Cardiac fibroblast (primary cell): ENCODE results near the gene MAOA.
A peak's percentile ranks its signal among the peaks of the same experiment; 100 is the strongest.

Source experiments
- DNase-seq, 2 donors: peaks; one replicate each; pipeline versions ENCODE4 v3.0.0 to v3.0.0-alpha.2; 2010; ENCODE audit warnings: low read depth in 2 of 2
- H3K4me3 ChIP-seq, 2 donors: replicated peaks in 1 of 2; 1 replicate in 1 of 2; 2 replicates in 1 of 2; pipeline ENCODE4 v1.5.1; 2011; ENCODE audit warnings: low read depth in 2 of 2, low read length in 2 of 2, mild to moderate bottlenecking in 2 of 2, moderate library complexity in 1 of 2
- TF ChIP-seq, protein P1 (sequence below): IDR thresholded peaks from one replicate; pipeline ENCODE4 v1.5.1; 2011; ENCODE audit warnings: low read depth, mild to moderate bottlenecking, low read length, inconsistent platforms

MAOA gene

DNA sequence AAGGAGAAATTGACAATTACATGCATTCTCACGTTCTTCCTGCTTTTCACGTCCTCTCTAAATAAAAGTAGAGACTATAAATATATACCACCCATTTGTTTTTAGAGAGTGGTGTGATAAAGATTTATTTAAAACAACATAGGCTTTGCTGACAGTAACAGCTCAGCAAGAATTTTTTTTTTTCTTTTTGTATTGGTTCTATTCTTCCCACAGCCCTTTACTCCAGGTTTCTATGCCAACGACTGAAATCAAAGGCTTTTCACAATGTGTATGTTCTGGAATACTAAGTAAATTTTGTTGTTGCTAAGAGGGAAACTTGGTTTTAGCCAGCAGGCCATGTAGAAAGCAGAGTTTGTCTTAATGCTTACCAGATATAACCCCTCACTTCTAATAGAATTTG is 43.4 kb downstream of the MAOA start:
- no peak for DNase-seq
- no peak overlapping the region for H3K4me3 ChIP-seq
- TF ChIP-seq, protein P1, sequence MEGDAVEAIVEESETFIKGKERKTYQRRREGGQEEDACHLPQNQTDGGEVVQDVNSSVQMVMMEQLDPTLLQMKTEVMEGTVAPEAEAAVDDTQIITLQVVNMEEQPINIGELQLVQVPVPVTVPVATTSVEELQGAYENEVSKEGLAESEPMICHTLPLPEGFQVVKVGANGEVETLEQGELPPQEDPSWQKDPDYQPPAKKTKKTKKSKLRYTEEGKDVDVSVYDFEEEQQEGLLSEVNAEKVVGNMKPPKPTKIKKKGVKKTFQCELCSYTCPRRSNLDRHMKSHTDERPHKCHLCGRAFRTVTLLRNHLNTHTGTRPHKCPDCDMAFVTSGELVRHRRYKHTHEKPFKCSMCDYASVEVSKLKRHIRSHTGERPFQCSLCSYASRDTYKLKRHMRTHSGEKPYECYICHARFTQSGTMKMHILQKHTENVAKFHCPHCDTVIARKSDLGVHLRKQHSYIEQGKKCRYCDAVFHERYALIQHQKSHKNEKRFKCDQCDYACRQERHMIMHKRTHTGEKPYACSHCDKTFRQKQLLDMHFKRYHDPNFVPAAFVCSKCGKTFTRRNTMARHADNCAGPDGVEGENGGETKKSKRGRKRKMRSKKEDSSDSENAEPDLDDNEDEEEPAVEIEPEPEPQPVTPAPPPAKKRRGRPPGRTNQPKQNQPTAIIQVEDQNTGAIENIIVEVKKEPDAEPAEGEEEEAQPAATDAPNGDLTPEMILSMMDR = no peak

DNA sequence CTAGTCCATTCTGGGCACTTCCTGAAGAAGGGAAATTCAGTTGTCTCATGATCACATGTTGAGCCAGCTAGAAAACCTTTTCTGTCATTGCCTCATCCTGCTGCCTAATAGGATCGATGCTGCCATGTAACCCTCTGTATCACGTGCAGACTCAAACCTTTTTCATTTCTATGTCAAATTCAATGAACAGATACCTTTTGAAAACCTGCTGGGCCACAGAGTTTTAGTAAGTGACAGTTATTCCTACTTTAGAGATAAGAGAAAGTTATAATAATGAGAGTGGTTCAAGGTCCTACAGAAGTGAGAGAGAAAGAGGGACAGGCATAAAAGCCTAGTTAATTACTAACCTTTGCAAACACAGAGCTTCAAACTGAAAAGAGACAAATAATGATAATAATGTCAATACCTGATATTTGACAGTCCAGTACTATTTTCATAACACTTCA is 46.0 kb downstream of the MAOA start:
- no peak for DNase-seq
- H3K4me3 ChIP-seq = no peak overlapping the region
- TF ChIP-seq, protein P1 = no peak

DNA sequence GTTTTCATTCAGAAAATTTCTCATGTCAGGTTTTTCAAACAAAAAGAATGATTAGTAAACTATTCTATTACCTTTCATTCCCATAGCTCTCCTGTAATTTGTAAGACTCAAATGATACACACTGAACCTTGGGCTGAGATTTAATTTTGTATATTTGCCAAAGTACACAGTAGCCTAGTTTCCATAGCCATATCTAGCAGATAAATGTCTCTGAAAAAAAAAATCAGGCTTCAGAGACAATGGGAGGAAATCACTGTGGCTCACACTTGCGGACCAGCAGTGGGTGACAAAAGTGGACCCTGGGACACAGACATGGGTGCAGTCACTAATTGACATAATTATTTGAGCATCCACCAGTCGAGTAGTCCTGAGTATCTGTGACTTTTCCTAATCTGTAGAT is 46.6 kb downstream of the MAOA start:
- TF ChIP-seq, protein P1 = no peak
- no peak overlapping the region for H3K4me3 ChIP-seq
- no peak for DNase-seq

DNA sequence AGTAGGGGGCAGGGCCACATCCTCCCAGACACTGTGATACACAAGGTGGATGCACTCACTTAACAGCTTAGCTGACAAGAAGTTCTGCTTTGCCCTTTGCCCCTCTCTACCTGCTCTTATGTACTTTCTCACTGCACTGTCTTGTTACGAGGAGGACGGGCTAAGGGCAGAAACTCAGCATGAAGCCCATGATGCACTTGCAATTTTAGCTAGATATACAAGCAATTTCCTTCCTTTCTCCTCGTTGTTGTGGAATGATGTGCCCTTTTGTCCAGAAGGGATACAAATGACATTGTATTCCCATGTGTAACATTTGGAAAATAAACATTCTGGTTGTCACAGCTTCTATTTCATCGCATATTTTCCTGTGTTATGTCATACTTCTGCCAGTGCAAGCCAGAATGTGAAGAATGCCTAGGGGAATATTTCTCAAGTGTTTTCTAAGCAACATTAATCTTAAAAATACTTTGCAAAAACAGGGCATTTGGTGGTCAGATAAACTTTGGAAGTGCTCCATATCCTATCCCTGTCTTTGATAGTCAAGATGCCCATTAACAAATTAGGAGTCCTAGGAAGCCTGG is 47.2 kb downstream of the MAOA start:
- TF ChIP-seq, protein P1 = no peak
- peak; percentile 75 to 83 for DNase-seq
- no peak overlapping the region for H3K4me3 ChIP-seq

- TF ChIP-seq, protein P1 = no peak
- peak; percentile 31 to 64 for DNase-seq
- H3K4me3 ChIP-seq = no peak overlapping the region
Observed at GRCh38 chrX:43706786-43707370, 50.8 kb downstream of the MAOA start.

DNA sequence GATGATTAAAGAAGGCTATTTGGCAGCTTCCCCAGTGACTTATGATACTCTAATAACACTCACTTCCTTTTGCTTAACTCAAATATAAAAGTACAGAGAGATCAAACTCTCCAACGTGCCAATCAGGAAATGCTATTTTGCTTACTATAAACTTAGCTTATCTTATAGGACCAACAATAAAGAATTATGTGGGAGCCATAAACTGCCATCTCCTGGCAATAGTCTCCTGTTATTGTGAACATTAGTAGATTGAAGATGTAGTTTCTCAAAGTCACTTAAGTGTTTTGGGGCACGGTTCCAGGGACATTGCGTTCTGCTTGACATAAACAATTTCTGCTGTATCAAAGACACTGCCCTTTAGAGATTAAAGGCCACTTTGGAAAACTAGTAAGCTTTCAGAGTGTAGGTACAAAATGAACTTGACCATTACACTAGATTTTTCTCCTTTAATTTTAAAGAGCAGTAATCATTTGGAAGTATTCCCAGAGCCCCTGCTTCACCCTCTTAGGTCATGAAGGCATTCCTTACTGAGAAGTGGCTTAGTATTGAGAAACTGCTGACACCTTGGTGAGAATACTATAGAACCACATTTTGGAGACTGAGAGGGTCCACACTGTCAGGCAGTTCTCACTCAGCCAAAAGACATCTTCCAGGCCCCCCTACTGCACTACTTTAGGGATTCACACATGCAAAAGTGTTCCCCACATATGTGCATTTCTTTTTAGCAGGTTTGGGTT is 51.9 kb downstream of the MAOA start:
- TF ChIP-seq, protein P1 = no peak
- peak; percentile 53 to 84 for DNase-seq
- no peak overlapping the region for H3K4me3 ChIP-seq
